Ovary (tissue), 9 donors: Measurements from ENCODE around the gene MYL10. TPM values are rescaled to one million over a fixed set of nuclear protein-coding genes. Genes with fewer than 3 reads are reported as not detected.
"Not testable (repeated sequence)": the region's sequence is repeated elsewhere in the genome, so short reads cannot be mapped to it uniquely, and the experiment has no call there.

Experiments used
- DNase-seq, 5 donors: peaks; one replicate each; pipeline ENCODE4 v3.0.0-alpha.2; 2019 to 2020
- H3K27ac ChIP-seq, 2 donors: fragments of 200-600 bp; one replicate each; pipeline versions ENCODE4 v1.5.1 to v1.8.0; 2019 to 2022
- H3K27me3 ChIP-seq: fragments of 200-600 bp; one replicate; pipeline ENCODE4 v1.8.0; 2022
- H3K36me3 ChIP-seq: fragments of 200-600 bp; sonication (generic); one replicate; pipeline ENCODE4 v1.5.1; 2019
- H3K4me1 ChIP-seq: one replicate; pipeline ENCODE4 v1.8.1; 2013; ENCODE audit warnings: mild to moderate bottlenecking, moderate library complexity; ENCODE audit not compliant: insufficient read depth
- H3K4me3 ChIP-seq: fragments of 200-600 bp; sonication (generic); one replicate; pipeline ENCODE4 v1.5.1; 2017
- H3K9me3 ChIP-seq, 2 donors: fragments of 200-600 bp in 1 of 2; sonication (generic) in 1 of 2; one replicate each; pipeline versions ENCODE4 v1.5.1 to v1.8.1; 2013 to 2019; ENCODE audit warnings: mild to moderate bottlenecking in 1 of 2, moderate library complexity in 1 of 2
- CTCF ChIP-seq, 3 donors: fragments of 450-650 bp in 2 of 3; fragments of 200-600 bp in 1 of 3; IDR thresholded peaks; one replicate each; pipeline versions ENCODE4 v1.5.1 to v1.8.0; 2016 to 2022; ENCODE audit warnings: antibody characterized with exemption in 3 of 3, mild to moderate bottlenecking in 1 of 3
- EP300 ChIP-seq: sonication (generic); formaldehyde crosslinking; IDR thresholded peaks from one replicate; pipeline ENCODE4 v1.6.1; 2017; ENCODE audit warnings: antibody characterized with exemption
- POLR2A ChIP-seq: fragments of 450-650 bp; IDR thresholded peaks from one replicate; pipeline ENCODE4 v1.6.1; 2017; ENCODE audit warnings: antibody characterized with exemption, mild to moderate bottlenecking, moderate library complexity
- WGBS, 3 donors: extraction: QIAGEN DNeasy Blood & Tissue Kit in 1 of 3; methylation state at CpG; one replicate each; pipeline versions ENCODE4 v1.1.5 to v1.1.7; 2013 to 2017; 5-methylcytosine and 5-hydroxymethylcytosine counted together
- intact Hi-C, 4 donors: fragments of 100-400 bp; cut with DNase I; formaldehyde crosslinking; loops; one replicate each; pipeline versions ENCODE4 v1.11.0 to v1.15.1; 2022 to 2023
- polyA plus RNA-seq, 2 donors: library from polyadenylated mRNA; stranded (reverse); fragments of 200-250 nt in 1 of 2; fragments of 350-450 nt in 1 of 2; fragmentation: Illumina TruSeq in 1 of 2; extraction: RNeasy Lipid Tissue Mini Kit (QIAGEN cat#74804) in 1 of 2; gene quantifications; one replicate each; pipeline ENCODE4 v1.2.3, GENCODE V29; 2013 to 2014
- total RNA-seq, 7 donors: library from RNA; depleted of rRNA in 2 of 7; stranded (reverse); fragments of >200 nt in 2 of 7; fragmentation: NEBNext Ultra II Directional in 3 of 7; extraction: Animal tissue kit (Norgen Biotek cat#: 25700) in 3 of 7; gene quantifications; one replicate each; pipeline versions ENCODE4 v1.1.0 to v1.2.4, GENCODE V29; 2016 to 2023
- donor health status: DM: no; HTN: no; CAD: no; lungs with moderate emphysema.
- donor health status: DM: no; HTN: no; CAD: no.
- donor health status: Bipolar disorder and iron deficiency.
- donor health status: DM: yes; HTN: yes; CAD: no.
- donor health status: DM: no; HTN: no; CAD: no.
- donor health status: DM: yes; HTN: yes; CAD: no.

Gene MYL10
- total and polyA plus RNA-seq, 9 donors: not detected

GRCh38 chr7:101657171-101657570 is 28.1 kb upstream of the MYL10 start:
- no peaks in the 10 kb centered on the region for H3K27me3 ChIP-seq
- no peaks in the 10 kb centered on the region for H3K9me3 ChIP-seq
- no peaks in the 10 kb centered on the region for H3K36me3 ChIP-seq
- TF ChIP-seq POLR2A (no peak), EP300 (no peak), CTCF (IDR thresholded peaks at IDR 0.05) (no peak)
- H3K4me1 ChIP-seq: no peaks in the 10 kb centered on the region
- H3K4me3 ChIP-seq: no peak overlapping the region
- DNase-seq: no peak
- 52 to 62% (median 56%) methylated on average over 5 of the region's 5 CpGs for WGBS, 3 donors
- intact Hi-C loops: loop anchor here in 1 of 4 donors (10.0 kb wide), 1 partner anchor 92 kb away; no protein-coding TSS in a partner anchor
- no peak overlapping the region for H3K27ac ChIP-seq

GRCh38 chr7:101651112-101651511 is 22.0 kb upstream of the MYL10 start:
- Histone ChIP-seq H3K27me3 (no peaks in the 10 kb centered on the region), H3K27ac (no peak overlapping the region), H3K36me3 (no peaks in the 10 kb centered on the region), H3K9me3 (no peaks in the 10 kb centered on the region), H3K4me1 (no peaks in the 10 kb centered on the region), H3K4me3 (no peak overlapping the region)
- no peak for DNase-seq
- intact Hi-C loops: loop anchor here in 1 of 4 donors (10.0 kb wide), 1 partner anchor 86 kb away; no protein-coding TSS in a partner anchor
- 52 to 64% (median 56%) methylated on average over 4 of the region's 4 CpGs for WGBS, 3 donors
- no peak for TF ChIP-seq EP300
- TF ChIP-seq CTCF (IDR thresholded peaks at IDR 0.05): no peak
- TF ChIP-seq POLR2A: no peak

GRCh38 chr7:101650579-101651081 is 21.5 kb upstream of the MYL10 start:
- no peak overlapping the region for H3K27ac ChIP-seq
- H3K36me3 ChIP-seq: no peaks in the 10 kb centered on the region
- H3K27me3 ChIP-seq: no peaks in the 10 kb centered on the region
- H3K4me3 ChIP-seq: no peak overlapping the region
- 26 to 32% (median 27%) methylated on average over 8 of the region's 8 CpGs for WGBS, 3 donors
- H3K4me1 ChIP-seq: no peaks in the 10 kb centered on the region
- DNase-seq: no peak
- intact Hi-C loops: loop anchor here in 1 of 4 donors (10.0 kb wide), 1 partner anchor 86 kb away; no protein-coding TSS in a partner anchor
- H3K9me3 ChIP-seq: no peaks in the 10 kb centered on the region
- TF ChIP-seq POLR2A (no peak), EP300 (no peak), CTCF (IDR thresholded peaks at IDR 0.05) (no peak)

DNA sequence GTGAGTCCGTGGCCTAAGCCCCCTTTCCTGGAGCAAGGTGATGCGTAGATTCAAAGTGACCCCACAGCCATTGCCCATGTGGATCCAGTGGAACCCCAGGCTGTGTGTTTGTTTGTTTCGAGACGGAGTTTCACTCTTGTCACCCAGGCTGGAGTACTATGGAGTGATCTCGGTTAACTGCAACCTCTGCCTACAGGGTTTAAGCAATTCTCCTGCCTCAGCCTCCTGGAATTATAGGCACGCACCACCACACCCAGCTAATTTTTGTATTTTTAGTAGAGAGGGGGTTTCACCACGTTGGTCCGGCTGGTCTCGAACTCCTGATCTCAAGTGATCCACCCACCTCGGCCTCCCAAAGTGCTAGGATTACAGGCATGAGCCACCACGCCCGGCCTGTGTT is 18.8 kb upstream of the MYL10 start:
- H3K36me3 ChIP-seq, H3K4me3 ChIP-seq, H3K27me3 ChIP-seq, H3K27ac ChIP-seq, intact Hi-C loops, H3K4me1 ChIP-seq, DNase-seq, H3K9me3 ChIP-seq: not testable (repeated sequence)
- 87 to 92% (median 91%) methylated on average over 12 of the region's 12 CpGs for WGBS, 3 donors

- WGBS, 3 donors: 73 to 93% (median 91%) methylated on average over 13 of the region's 13 CpGs
These were observed 16.9 kb upstream of the MYL10 start for GRCh38 chr7:101645951-101646350.

More at GRCh38 chr7:101645951-101646350, 16.9 kb upstream of the MYL10 start:
- no peaks in the 10 kb centered on the region for H3K36me3 ChIP-seq
- no peak for TF ChIP-seq CTCF (IDR thresholded peaks at IDR 0.05)
- TF ChIP-seq POLR2A: no peak
- no peak for TF ChIP-seq EP300
- no peaks in the 10 kb centered on the region for H3K27me3 ChIP-seq
- DNase-seq: no peak
- H3K27ac ChIP-seq: no peak overlapping the region
- intact Hi-C loops: no loop called here
- no peaks in the 10 kb centered on the region for H3K4me1 ChIP-seq
- H3K9me3 ChIP-seq: no peaks in the 10 kb centered on the region
- H3K4me3 ChIP-seq: no peak overlapping the region
